Measurements from ENCODE around the gene GLUD2. TPM values are rescaled to one million over a fixed set of nuclear protein-coding genes. Genes with fewer than 3 reads are reported as not detected.

The GLUD2 gene
- total and polyA plus RNA-seq, 2 of the 4 experiments (the other 2 are of a cell fraction), result 0.51 to 1.6 TPM

- POLR2A ChIA-PET (ENCODE audit: unreplicated experiment), result no interaction called here
- Histone ChIP-seq H2AFZ (replicated peaks; ENCODE audit: low read length, poor library complexity) (no peak overlapping the region), H3K36me3 (ENCODE audit: control insufficient read depth, insufficient read depth, low read length) (no peaks in the 10 kb centered on the region), H2AK9ac (replicated peaks; ENCODE audit: low read depth, low read length, poor library complexity) (no peak overlapping the region), H3K4me2 (ENCODE audit: low read depth, low read length) (no peak overlapping the region), H3K4me1 (ENCODE audit: control insufficient read depth, insufficient read depth, low read length) (no peaks in the 10 kb centered on the region), H3K27me3 (ENCODE audit: control insufficient read depth, insufficient read depth, low read length) (no peaks in the 10 kb centered on the region), H3K4me3 (ENCODE audit: insufficient read depth, low read depth, low read length) (no peak overlapping the region), H3K23ac (ENCODE audit: low read depth, low read length) (no peak overlapping the region), H3K9me1 (ENCODE audit: insufficient read depth, low read length) (no peaks in the 10 kb centered on the region), H3K9ac (ENCODE audit: low read depth, low read length) (no peak overlapping the region), H2BK5ac (ENCODE audit: low read depth, low read length, poor library complexity, severe bottlenecking) (no peak overlapping the region), H4K8ac (ENCODE audit: low read depth in 2 of 2, low read length in 2 of 2) (no peak overlapping the region), H3K79me1 (ENCODE audit: low read depth in 1 of 2, low read length in 2 of 2) (no peaks in the 10 kb centered on the region), H2BK120ac (ENCODE audit: low read depth, low read length) (no peak overlapping the region), H3K4ac (ENCODE audit: low read depth, low read length) (no peak overlapping the region), H4K5ac (ENCODE audit: low read depth, low read length) (no peak overlapping the region), H2AK5ac (ENCODE audit: low read depth, low read length) (no peak overlapping the region), H2BK20ac (ENCODE audit: low read depth, low read length) (no peak overlapping the region), H3K18ac (ENCODE audit: low read depth, low read length) (no peak overlapping the region), H3K27ac (ENCODE audit: insufficient read depth, low read length) (no peak overlapping the region), H2BK15ac (ENCODE audit: low read depth, low read length) (no peak overlapping the region), H4K20me1 (ENCODE audit: insufficient read depth, low read length) (no peaks in the 10 kb centered on the region), H3K56ac (ENCODE audit: extremely low read depth, insufficient read depth, low read length) (no peak overlapping the region), H3K9me3 (ENCODE audit: control insufficient read depth, insufficient read depth, low read length) (no peaks in the 10 kb centered on the region), H3K14ac (replicated peaks; ENCODE audit: low read depth, low read length) (no peak overlapping the region), H4K91ac (ENCODE audit: insufficient read depth, low read depth, low read length) (no peak overlapping the region)
- no peak for DNase-seq
- dilution Hi-C loops (cut with HindIII; ENCODE audit: low sequenced_read_pairs, unreplicated experiment) (no loop called here), intact Hi-C loops (cut with micrococcal nuclease) (no loop called here), in situ Hi-C loops (cut with MboI; ENCODE audit: low sequenced_read_pairs) (no loop called here)
- BruUV-seq (replicated peaks), result no TSS peak
- WGBS, 2 experiments (ENCODE audit: extremely low coverage in 2 of 2, insufficient read length in 1 of 2), result no CpG with 5 or more reads among the region's 4 CpGs
- ATAC-seq (ENCODE audit: low read depth), result no peak
- CTCF ChIA-PET, result no interaction called here
- no peak for TF ChIP-seq MAZ (IDR thresholded peaks at IDR 0.05; ENCODE audit: borderline replicate concordance, low read depth, low read length)
- TF ChIP-seq MAFK (IDR thresholded peaks at IDR 0.05; ENCODE audit: low read depth, low read length), result no peak
- no peak for TF ChIP-seq CTCF (conservative IDR thresholded peaks at IDR 0.05; ENCODE audit: low read depth, low read length)
- TF ChIP-seq POLR2A (IDR thresholded peaks at IDR 0.05; ENCODE audit: low read depth, low read length), result no peak
- no peak for TF ChIP-seq RAD21 (IDR thresholded peaks at IDR 0.05; ENCODE audit: low read length)
- no peak for TF ChIP-seq RFX5 (IDR thresholded peaks at IDR 0.05; ENCODE audit: low read depth, low read length)
- TF ChIP-seq CHD1 (IDR thresholded peaks at IDR 0.05; ENCODE audit: low read depth, low read length), result no peak
- TF ChIP-seq RCOR1 (IDR thresholded peaks at IDR 0.05; ENCODE audit: insufficient replicate concordance, low read length), result no peak
Observed at GRCh38 chrX:121036951-121037350, 10.5 kb upstream of the GLUD2 start.
